Suppressor macrophage treated with lipopolysaccharide for 4 hours (primary cell): ENCODE results near the gene MYOF.

Experiments
- DNase-seq: peaks from one replicate; pipeline ENCODE4 v3.0.0-alpha.2; 2020

MYOF gene, protein sequence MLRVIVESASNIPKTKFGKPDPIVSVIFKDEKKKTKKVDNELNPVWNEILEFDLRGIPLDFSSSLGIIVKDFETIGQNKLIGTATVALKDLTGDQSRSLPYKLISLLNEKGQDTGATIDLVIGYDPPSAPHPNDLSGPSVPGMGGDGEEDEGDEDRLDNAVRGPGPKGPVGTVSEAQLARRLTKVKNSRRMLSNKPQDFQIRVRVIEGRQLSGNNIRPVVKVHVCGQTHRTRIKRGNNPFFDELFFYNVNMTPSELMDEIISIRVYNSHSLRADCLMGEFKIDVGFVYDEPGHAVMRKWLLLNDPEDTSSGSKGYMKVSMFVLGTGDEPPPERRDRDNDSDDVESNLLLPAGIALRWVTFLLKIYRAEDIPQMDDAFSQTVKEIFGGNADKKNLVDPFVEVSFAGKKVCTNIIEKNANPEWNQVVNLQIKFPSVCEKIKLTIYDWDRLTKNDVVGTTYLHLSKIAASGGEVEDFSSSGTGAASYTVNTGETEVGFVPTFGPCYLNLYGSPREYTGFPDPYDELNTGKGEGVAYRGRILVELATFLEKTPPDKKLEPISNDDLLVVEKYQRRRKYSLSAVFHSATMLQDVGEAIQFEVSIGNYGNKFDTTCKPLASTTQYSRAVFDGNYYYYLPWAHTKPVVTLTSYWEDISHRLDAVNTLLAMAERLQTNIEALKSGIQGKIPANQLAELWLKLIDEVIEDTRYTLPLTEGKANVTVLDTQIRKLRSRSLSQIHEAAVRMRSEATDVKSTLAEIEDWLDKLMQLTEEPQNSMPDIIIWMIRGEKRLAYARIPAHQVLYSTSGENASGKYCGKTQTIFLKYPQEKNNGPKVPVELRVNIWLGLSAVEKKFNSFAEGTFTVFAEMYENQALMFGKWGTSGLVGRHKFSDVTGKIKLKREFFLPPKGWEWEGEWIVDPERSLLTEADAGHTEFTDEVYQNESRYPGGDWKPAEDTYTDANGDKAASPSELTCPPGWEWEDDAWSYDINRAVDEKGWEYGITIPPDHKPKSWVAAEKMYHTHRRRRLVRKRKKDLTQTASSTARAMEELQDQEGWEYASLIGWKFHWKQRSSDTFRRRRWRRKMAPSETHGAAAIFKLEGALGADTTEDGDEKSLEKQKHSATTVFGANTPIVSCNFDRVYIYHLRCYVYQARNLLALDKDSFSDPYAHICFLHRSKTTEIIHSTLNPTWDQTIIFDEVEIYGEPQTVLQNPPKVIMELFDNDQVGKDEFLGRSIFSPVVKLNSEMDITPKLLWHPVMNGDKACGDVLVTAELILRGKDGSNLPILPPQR (N-terminal part only)

DNA sequence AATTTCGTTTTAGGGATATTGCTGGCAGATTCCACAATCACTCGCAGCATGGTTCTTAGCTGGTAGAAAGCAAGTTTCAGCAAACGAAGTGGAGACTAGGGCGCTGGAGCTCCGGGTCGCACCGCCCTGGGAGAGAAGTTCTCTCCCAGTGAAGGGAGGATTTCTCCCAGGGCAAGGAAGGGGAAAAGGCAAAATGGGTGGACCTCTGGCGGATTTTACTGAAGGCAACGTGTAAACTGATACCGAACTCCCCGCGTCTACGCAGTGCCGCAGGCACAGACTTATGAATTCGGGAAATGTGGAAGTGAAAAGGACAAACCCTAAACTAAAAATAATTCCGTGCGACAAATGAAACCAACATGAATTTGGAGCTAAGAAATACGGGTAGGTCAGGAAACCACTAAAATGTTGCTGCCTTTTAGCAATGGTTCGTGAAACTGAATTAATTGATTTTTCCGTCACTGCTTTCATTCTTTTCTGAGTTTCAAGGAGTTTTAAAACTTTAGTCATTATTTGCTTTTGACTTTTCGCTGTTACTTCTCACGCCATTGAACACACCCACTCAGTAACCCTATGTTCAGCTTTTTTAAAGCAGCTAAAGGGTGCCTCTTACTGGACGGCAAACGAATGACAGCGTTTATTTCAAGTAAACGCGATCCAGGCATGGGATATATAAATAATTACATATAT, at the start of gene MYOF:
Gene MYOF (minus strand): TSS at position 190 of the 690 bp plus-strand sequence. CDS start 140 bp downstream, at position 50.
- DNase-seq: peak; percentile 87

DNA sequence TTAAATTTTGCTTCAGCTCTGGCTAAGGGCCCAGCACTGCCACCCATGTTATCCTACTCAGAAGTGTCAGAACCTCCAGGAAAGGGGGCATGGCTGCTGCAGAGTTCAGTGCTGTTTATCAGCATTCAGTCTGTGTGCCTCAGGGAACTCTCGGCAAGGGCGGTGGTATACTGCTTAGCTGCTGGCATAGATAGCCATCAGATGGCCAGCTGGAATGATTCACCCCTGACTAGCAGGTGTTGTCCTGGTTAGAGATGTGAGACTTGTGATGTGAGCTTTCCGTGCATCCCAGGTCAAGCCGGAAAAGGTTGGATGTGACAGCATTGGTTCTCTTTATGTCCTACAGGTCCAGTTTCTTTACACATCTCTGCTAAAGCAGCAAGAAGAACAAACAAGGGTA, 36.4 kb upstream of the MYOF start:
- no peak for DNase-seq

GRCh38 chr10:93516006-93516380, 33.9 kb upstream of the MYOF start:
- DNase-seq: peak; percentile 75

GRCh38 chr10:93515071-93516005, 33.2 kb upstream of the MYOF start:
- peak; percentile 82 for DNase-seq

DNA sequence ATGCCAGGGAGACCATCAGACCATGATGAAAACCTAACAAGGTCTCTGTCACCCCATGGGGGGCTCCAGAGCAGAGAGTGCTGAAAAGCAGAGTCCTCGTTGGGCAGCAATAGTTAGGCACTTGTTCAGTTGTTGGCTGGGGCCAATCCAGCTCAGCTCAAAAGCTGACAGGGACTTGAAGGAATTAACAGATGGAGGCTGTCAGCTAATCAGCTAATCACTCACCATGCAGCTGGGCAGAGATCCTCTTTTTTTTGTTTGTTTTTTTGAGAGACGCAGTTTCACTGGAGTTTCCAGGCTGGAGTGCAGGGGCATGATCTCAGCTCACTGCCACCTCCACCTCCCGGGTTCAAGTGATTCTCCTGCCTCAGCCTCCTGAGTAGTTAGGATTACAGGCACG, 32.4 kb upstream of the MYOF start:
- peak; percentile 9 for DNase-seq

- DNase-seq: no peak
These were observed 31.0 kb upstream of the MYOF start for GRCh38 chr10:93513091-93513490.

GRCh38 chr10:93512565-93512964, 30.4 kb upstream of the MYOF start:
- DNase-seq: peak; percentile 24

- no peak for DNase-seq
These were observed 27.7 kb upstream of the MYOF start for GRCh38 chr10:93509816-93510215.

- DNase-seq: no peak
These were observed 22.9 kb upstream of the MYOF start for GRCh38 chr10:93505075-93505474.

- no peak for DNase-seq
These were observed 20.9 kb upstream of the MYOF start for GRCh38 chr10:93503075-93503474.

- no peak for DNase-seq
These were observed 19.5 kb upstream of the MYOF start for GRCh38 chr10:93501650-93502049.

GRCh38 chr10:93498166-93498565, 16.0 kb upstream of the MYOF start:
- DNase-seq: no peak

- DNase-seq: peak; percentile 98
These were observed 14.3 kb upstream of the MYOF start, which contains the start of gene CEP55 for GRCh38 chr10:93496322-93497041. Gene CEP55 (plus strand): TSS chr10:93496612. CDS start chr10:93500052, 3,440 bp downstream.

DNA sequence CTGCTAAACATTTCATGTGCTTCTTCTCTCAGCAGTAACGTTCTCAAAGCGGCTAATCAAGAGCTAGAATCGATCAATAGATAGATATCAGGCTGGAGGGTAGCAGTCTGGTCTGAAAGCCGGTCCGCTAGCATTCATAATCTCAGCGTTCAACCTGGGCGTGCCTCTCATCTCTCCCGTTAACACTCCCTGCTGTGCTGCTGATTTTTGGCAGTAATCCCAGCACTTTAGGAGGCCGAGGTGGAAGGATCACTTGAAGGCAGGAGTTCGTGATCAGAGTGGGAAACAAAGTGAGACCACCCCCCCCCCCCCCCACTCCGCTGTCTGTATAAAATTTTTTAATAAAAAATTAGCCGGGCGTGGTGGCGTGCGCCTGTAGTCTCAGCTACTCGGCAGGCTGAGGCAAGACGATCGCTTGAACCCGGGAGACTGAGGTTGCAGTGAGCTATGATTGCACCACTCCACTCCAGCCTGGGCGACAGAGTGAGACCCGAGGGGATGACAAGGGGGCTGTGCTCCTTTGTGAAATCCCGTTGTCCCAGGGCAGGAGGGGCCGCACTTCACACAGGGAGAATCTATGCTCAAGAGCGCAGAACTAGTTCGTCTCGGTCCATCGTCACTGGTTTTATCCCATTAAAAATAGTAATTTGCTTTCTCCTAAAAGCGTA, 13.7 kb upstream of the MYOF start:
- no peak for DNase-seq

DNA sequence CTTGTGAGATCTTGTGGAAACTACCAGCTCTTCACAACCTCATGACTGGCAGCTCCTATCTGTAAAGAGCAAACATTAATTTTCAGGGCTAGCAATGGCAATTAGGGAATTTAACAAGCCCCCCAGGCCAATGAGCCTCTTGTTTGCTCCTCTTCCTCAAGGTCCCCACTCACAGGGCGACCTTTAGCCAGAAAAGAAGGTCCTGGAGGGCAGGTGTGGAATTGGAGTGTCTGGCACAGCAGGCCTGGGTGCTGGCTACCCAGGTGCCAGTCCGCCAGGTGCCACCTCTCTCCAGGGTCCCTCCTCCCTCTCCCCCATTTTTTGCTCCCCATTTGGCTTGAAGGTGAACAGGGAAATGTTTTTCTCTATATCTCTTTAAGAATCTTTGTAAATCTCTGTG, 12.4 kb upstream of the MYOF start:
- no peak for DNase-seq

DNA sequence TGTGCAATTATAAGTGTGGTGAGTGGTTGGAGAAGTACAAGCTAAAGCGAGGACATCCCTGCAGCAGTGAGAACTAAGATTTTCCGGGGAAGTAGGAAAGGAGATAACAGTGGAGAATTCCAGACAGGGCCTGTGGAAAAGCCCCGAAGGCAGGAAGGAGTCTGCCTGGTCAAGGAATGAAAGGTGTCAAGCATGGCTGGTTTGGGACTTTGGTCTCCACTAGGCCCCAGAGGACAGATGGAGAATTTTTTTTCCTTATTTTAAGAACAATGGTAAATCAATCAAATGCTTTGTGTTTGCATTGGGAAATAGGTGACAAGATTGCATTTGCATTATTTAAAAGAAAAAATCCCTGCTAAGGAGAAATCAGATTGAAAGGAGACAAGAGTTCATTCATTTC, 11.0 kb upstream of the MYOF start:
- no peak for DNase-seq

- DNase-seq: no peak
These were observed 9.5 kb upstream of the MYOF start for GRCh38 chr10:93491602-93492121.

DNA sequence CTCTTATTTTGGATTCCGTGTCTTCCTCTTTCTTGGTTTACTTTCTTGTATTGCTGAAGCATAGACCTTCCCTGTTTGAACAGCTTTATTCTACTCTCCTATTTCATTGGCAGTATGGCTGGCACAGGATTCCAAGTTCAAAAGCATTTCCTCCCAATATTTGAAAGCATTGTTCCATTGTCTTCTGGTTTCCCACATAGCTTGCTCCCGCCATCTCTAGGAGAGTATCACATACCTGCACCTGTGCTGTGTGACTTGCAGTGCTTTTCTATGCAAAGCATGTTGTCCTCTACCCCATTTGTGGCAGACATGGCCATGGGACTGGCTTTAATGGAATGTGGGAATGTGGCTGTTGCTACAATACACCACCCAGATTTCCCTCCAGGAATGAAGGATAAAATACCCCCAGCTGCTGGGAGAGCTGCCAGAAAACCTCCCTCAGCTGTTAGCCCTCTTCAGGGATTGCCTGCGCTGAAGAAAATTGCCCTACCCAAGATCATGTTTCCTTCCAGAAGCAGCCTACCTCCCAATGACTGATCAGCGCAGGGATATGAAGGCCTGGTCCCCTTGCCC, 6.9 kb upstream of the MYOF start:
- DNase-seq: no peak

- DNase-seq: no peak
These were observed 3.6 kb upstream of the MYOF start for GRCh38 chr10:93485690-93486089.
